ENCODE results near the gene UST.
"Not testable (repeated sequence)": the region's sequence is repeated elsewhere in the genome, so short reads cannot be mapped to it uniquely, and the experiment has no call there.

UST gene

DNA sequence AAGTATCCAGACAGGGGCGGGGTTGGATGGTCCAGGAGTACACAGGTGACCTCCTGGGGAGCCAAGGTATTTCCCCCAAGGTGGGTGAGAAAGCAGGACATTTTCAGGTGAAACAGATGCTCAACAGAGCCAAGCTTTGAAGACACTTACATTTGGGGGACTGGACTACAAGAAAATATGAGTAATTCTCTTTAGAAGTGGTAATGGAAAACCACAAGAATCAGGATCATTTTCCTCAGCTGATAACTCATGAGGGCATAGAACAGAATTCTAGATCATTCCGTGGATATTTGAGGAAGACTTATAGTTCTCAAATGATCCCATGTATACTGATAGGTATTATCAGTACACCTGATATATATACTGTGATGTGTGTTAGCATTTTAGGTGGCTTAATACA, 89.9 kb downstream of the UST start:
- no peak for DNase-seq (ENCODE audit: low read depth in 2 of 2)

DNA sequence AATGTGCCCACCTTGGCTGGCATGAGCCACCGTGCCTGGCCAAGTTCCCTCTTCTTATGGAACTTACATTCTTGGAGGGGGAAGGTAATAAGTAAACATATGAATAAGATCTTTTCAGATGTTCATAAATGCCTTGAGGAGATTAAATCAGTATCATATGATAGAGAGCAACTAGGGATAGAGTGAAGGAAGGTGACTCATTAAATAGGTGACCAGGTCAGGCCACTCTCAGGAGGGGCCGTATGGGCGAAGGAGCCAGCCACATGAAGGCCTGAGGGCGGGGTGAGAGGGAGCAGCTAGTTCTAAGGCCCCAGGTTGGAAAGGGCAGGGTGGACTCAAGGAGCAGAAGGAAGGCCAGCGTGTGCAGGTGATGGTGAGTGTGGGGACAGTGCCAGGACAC, 91.1 kb downstream of the UST start:
- no peak for DNase-seq (ENCODE audit: low read depth in 2 of 2)

DNA sequence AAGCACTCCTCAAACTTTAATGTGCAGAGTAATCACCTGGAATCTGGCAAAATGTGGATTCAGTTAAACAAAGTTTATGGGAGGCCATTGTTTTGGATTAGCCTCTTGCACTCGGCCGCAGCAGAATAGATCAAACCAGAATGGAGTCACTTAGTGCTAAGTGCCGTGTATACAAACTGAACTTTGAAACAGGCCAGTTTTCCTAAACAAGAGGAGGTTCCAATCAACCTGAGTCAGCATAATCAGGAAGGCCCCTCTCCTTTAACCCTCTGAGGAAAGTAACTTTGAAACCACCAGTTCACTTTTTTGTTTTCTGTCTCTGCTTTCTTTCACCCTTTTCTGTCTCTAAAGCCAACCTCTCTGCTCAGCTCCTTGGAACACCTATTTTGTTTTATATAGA, 92.2 kb downstream of the UST start:
- DNase-seq (ENCODE audit: low read depth in 2 of 2), result no peak

DNA sequence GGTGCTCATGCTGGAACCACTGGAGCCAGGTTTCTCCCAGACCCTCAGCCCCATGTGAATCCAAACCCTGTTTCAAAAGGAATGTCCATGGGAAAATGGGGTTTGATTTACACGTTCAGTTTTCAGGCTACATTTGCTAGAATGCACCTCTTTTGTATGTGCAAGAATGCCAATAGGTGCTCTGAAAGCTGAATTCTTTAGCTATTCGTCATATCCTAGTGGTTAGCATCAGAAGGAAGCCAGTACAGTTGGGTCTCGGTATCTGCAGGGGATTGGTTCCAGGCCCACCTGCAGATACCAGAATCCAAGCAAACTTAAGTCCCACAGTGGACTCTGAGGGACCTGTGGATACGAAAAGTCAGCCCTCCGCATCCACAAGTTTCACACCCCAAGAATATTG, 93.4 kb downstream of the UST start:
- no peak for DNase-seq (ENCODE audit: low read depth in 2 of 2)

DNA sequence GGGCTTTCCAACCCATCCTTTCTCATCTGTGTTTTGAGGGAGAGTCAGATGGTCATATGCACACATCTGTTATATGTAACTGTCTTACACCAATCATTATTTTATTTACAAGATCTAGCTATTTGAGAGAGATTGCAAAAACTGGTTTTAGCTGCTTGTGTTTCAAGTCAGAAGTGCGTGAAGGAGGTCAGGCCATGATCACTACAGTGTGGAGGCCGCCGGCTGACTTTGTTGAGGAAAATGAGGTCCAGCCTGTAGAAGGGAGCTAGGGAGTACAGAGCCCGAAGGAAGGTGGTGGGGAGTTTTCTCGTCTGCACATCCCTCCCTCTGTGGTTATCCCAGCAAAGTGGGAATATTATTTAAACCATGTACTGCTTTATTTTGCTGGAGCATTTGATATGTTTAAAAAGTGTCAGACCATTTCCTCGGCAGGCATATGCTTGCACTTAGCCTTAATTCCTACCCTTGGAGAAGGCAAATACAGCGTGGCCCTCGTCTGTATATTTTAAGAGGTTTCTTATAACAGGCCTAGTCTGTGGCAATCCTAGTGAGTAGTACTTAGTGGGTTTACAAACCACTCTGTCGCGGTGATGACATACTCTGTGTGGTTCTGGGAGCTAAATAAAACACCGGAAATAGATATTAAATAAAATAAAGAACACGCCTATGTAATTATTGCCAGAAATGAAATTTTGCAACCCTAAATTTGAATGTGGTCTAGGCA, 95.6 kb downstream of the UST start:
- no peak for DNase-seq (ENCODE audit: low read depth in 2 of 2)

GRCh38 chr6:148845464-148845863, 98.6 kb downstream of the UST start:
- no peak for DNase-seq (ENCODE audit: low read depth in 2 of 2)

GRCh38 chr6:148846778-148847761, 100.2 kb downstream of the UST start:
- no peak for DNase-seq (ENCODE audit: low read depth in 2 of 2)

DNA sequence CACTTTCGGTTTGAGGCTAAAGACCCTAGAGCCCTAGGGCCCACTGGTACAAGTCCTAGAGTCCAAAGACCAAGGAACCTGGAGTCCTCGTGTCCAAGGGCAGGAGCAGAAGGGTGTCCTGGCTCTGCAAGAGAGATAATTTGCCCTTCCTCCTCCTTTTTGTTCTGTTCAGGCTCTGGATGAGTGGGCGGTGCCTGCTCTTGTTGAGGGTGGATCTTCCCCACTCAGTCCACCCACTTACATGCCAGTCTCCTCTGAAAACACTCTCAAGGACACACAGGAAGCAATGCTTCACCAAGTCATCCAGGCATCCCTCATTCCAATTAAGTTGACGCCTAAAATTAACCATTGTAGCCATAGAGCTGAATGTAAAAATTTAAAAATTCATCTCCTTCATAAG, 102.1 kb downstream of the UST start:
- DNase-seq (ENCODE audit: low read depth in 2 of 2), result no peak

DNA sequence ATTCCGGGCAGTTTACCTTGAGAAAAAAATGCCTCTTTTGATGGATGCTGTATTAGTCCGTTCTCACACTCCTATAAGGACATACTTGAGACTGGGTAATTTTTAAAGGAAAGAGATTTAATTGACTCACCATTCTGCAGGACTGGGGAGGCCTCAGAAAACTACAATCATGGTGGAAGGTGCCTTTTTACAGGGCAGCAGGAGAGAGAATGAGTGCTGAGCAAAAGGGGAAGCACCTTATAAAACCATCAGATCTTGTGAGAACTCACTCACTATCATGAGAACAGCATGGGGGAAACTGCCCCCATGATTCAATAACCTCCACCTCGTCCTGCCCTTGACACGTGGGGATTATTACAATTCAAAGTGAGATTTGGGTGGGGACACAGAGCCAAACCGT, 102.6 kb downstream of the UST start:
- DNase-seq (ENCODE audit: low read depth in 2 of 2), result not testable (repeated sequence)

DNA sequence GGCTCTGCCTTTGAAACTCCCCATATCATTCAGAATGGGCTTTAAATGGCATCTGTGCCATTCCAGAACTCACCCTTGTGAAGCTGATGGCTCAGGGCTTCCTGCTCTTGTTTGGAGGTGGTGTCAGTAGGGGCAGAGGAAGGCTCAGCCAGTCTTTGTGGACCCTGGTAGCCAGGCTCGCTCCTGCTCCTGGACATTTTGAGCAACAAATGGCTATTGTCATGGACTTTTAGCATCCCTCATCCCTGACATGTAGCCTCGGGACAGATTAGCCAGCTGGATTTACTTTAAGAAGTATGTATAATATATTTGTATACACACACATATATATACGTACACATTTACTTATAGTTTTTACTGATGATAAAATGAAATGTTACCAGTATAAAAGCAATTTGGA, 104.1 kb downstream of the UST start:
- no peak for DNase-seq (ENCODE audit: low read depth in 2 of 2)

DNA sequence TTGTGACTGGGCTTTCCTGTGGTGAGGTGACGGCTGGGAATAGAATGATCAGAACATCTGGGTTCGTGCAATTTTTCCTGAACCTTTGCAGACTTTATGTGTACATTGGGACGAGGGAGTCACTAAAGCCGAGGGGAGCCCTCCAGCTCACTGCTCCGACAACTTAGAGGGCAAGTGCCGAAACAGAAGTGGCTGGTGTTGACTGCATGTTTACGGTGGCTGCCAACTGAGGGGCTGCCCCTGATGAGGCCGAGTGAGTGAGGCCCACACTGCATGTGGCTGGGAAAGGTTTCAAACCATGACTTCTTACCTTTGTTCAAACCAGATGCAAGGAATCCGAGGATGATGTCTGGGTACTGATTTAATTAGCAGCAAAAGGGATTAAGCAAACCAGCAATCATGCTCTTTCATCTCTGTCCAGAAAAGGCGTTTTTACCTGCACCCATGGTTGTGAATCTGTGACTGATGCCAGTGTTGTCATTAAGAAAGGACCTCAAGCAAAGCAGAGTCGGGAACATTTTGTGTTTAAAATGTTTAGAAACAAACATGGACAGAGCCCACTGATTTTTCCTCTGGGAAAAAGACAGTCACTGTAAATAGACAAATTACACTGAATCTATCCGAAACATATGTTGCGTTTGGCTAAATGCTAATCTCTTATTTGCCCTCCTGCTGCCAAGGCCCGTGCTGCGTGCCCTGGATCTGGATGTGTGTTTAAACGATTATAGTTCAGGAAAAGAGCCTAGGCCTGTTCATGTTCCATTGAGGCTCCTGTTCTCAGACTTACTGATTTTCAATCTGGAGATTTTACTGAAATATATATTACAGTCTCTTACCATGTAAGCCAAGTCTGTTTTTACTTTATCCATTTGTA, 105.1 kb downstream of the UST start:
- no peak for DNase-seq (ENCODE audit: low read depth in 2 of 2)

GRCh38 chr6:148852688-148853087, 105.9 kb downstream of the UST start:
- DNase-seq (ENCODE audit: low read depth in 2 of 2), result no peak

GRCh38 chr6:148853113-148853512, 106.3 kb downstream of the UST start:
- not testable (repeated sequence) for DNase-seq (ENCODE audit: low read depth in 2 of 2)

- DNase-seq (ENCODE audit: low read depth in 2 of 2), result no peak
Observed at GRCh38 chr6:148854096-148854495, 107.3 kb downstream of the UST start.

GRCh38 chr6:148854992-148855391, 108.2 kb downstream of the UST start:
- no peak for DNase-seq (ENCODE audit: low read depth in 2 of 2)

DNA sequence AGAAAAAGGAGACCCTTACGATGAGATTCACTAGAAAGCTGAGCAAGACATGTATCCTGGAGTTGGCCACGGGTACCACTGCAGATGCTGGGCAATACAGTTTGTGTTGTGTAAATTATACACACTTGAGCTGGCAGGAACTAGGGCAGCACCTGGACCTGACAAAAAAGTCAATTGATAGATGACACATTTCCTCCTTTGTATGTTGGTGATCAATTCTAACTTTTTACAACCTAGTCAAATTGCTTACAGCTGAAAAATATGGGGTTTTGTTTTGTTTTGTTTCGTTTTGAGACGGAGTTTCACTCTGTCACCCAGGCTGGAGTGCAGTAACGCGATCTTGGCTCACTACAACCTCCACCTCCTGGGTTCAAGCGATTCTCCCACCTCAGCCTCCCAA, 108.9 kb downstream of the UST start:
- DNase-seq (ENCODE audit: low read depth in 2 of 2), result no peak

GRCh38 chr6:148857798-148858390, 111.1 kb downstream of the UST start:
- peak; percentile 86 to 90 for DNase-seq (ENCODE audit: low read depth in 2 of 2)

- DNase-seq (ENCODE audit: low read depth in 2 of 2), result not testable (repeated sequence)
Observed at GRCh38 chr6:148864132-148864531, 117.3 kb downstream of the UST start.

DNA sequence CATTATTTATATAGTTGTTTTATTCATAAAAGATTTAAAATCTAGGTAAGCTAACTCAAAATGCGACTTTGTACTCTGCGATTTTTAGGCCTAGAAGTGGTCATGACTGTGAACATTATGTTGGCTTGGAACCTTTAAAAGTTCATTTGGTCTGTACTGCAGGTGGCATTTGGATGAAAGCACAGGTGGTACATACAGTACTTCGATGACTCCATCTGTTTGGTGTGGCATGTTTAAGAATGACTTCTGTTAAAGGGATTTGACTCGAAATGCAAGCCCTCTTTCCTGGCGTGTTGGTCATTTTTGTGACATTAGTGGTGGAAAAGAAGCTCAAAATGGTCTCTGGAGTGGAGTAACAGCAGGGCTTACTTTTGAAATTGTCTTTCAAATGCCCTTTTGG, 118.1 kb downstream of the UST start:
- DNase-seq (ENCODE audit: low read depth in 2 of 2), result no peak

GRCh38 chr6:148866657-148867268, 119.9 kb downstream of the UST start:
- DNase-seq (ENCODE audit: low read depth in 2 of 2), result no peak

GRCh38 chr6:148867862-148868261, 121.0 kb downstream of the UST start:
- no peak for DNase-seq (ENCODE audit: low read depth in 2 of 2)

Measured in fibroblast of skin of left biceps (primary cell).